WTC11 (cell line): ENCODE results near the gene CDX2. TPM values are rescaled to one million over a fixed set of nuclear protein-coding genes. Genes with fewer than 3 reads are reported as not detected.

Experiments
- ATAC-seq: fragments of 200-7000 bp; cut with Tn5 transposase; 2 replicates; pipeline ENCODE4 v1.10.0; 2021; ENCODE audit warnings: mild to moderate bottlenecking, moderate library complexity
- CTCF ChIA-PET: fragments of 300-600 bp; sonication (Branson Sonifier 250); formaldehyde crosslinking; loops from one replicate; lab custom pipeline; 2021; ENCODE audit warnings: antibody characterized with exemption; lab: Charles Lee
- POLR2A ChIA-PET: fragments of 350-600 bp; sonication (Branson Sonifier 250); formaldehyde crosslinking; loops from one replicate; lab custom pipeline; 2021; ENCODE audit warnings: antibody characterized with exemption; lab: Charles Lee
- DNase-seq: peaks from one replicate; pipeline ENCODE4 v3.0.0; 2021; ENCODE audit warnings: low spot score
- H3K27ac Mint-ChIP-seq: 2 replicates; pipeline ENCODE4 v1.8.0; 2021; ENCODE audit warnings: mixed read lengths
- H3K27me3 Mint-ChIP-seq: 2 replicates; pipeline ENCODE4 v1.8.0; 2021; ENCODE audit warnings: low read depth, mild to moderate bottlenecking, moderate library complexity, mixed read lengths
- H3K36me3 Mint-ChIP-seq: 2 replicates; pipeline ENCODE4 v1.8.0; 2021; ENCODE audit warnings: mixed read lengths
- H3K4me1 Mint-ChIP-seq: 2 replicates; pipeline ENCODE4 v1.8.0; 2022; ENCODE audit warnings: mixed read lengths
- H3K4me3 Mint-ChIP-seq: 2 replicates; pipeline ENCODE4 v1.8.0; 2021; ENCODE audit warnings: mild to moderate bottlenecking, moderate library complexity, mixed read lengths
- H3K9me3 Mint-ChIP-seq: 2 replicates; pipeline ENCODE4 v1.8.0; 2021; ENCODE audit warnings: mixed read lengths
- CBFB ChIP-seq: sonication (generic); formaldehyde crosslinking; IDR thresholded peaks from 2 replicates; pipeline ENCODE4 v1.8.1; 2022; ENCODE audit warnings: mild to moderate bottlenecking, low read depth, missing genetic modification reagents
- CTCF ChIP-seq: fragments of 200-600 bp; IDR thresholded peaks from 2 replicates; pipeline ENCODE4 v1.8.0; 2022; ENCODE audit warnings: antibody characterized with exemption
- ESRRA ChIP-seq: sonication (generic); formaldehyde crosslinking; IDR thresholded peaks from 2 replicates; pipeline ENCODE4 v1.8.1; 2022; ENCODE audit warnings: mild to moderate bottlenecking, missing genetic modification reagents, borderline replicate concordance
- ETV6 ChIP-seq: sonication (generic); formaldehyde crosslinking; IDR thresholded peaks from 2 replicates; pipeline ENCODE4 v1.8.1; 2022; ENCODE audit warnings: mild to moderate bottlenecking, missing genetic modification reagents
- FOXK1 ChIP-seq: sonication (generic); formaldehyde crosslinking; IDR thresholded peaks from 2 replicates; pipeline ENCODE4 v1.8.0; 2022; ENCODE audit warnings: mild to moderate bottlenecking, moderate library complexity, missing genetic modification reagents
- FOXP1 ChIP-seq: sonication (generic); formaldehyde crosslinking; IDR thresholded peaks from 2 replicates; pipeline ENCODE4 v1.8.0; 2022; ENCODE audit warnings: missing genetic modification reagents, mild to moderate bottlenecking, moderate library complexity, borderline replicate concordance
- FOXP4 ChIP-seq: sonication (generic); formaldehyde crosslinking; IDR thresholded peaks from 2 replicates; pipeline ENCODE4 v1.8.0; 2022; ENCODE audit warnings: mild to moderate bottlenecking, missing genetic modification reagents
- GABPB1 ChIP-seq: sonication (generic); formaldehyde crosslinking; IDR thresholded peaks from 2 replicates; pipeline ENCODE4 v1.8.1; 2023; ENCODE audit warnings: mild to moderate bottlenecking, missing genetic modification reagents
- NFYB ChIP-seq: sonication (generic); formaldehyde crosslinking; conservative IDR thresholded peaks from 2 replicates; pipeline ENCODE4 v1.8.0; 2022; ENCODE audit warnings: low read depth, missing genetic modification reagents
- NR3C1 ChIP-seq: sonication (generic); formaldehyde crosslinking; conservative IDR thresholded peaks from 2 replicates; pipeline ENCODE4 v1.8.1; 2023; ENCODE audit warnings: low read depth, mild to moderate bottlenecking, missing genetic modification reagents
- RORB ChIP-seq: fragments of 250-450 bp; sonication (Bioruptor Pico); IDR thresholded peaks from 2 replicates; pipeline ENCODE4 v1.9.0; 2021; ENCODE audit warnings: mild to moderate bottlenecking
- SMAD3 ChIP-seq: sonication (generic); formaldehyde crosslinking; IDR thresholded peaks from 2 replicates; pipeline ENCODE4 v1.8.0; 2022; ENCODE audit warnings: missing genetic modification reagents, mild to moderate bottlenecking, borderline replicate concordance
- SMAD4 ChIP-seq: sonication (generic); formaldehyde crosslinking; IDR thresholded peaks from 2 replicates; pipeline ENCODE4 v1.8.0; 2022; ENCODE audit warnings: mild to moderate bottlenecking, missing genetic modification reagents
- TCF7 ChIP-seq: sonication (generic); formaldehyde crosslinking; IDR thresholded peaks from 2 replicates; pipeline ENCODE4 v1.8.0; 2022; ENCODE audit warnings: mild to moderate bottlenecking, low read depth, missing genetic modification reagents, moderate library complexity
- TEAD4 ChIP-seq: sonication (generic); formaldehyde crosslinking; IDR thresholded peaks from 2 replicates; pipeline ENCODE4 v1.8.0; 2022; ENCODE audit warnings: mild to moderate bottlenecking, missing genetic modification reagents
- total RNA-seq: library from RNA; stranded (reverse); gene quantifications from 3 replicates; pipeline ENCODE4 v1.2.3, GENCODE V29; 2021
- TF ChIP-seq, protein P1 (sequence below): fragments of 250-450 bp; sonication (Bioruptor Pico); IDR thresholded peaks from 2 replicates; pipeline ENCODE4 v1.9.0; 2021; ENCODE audit warnings: mild to moderate bottlenecking

The CDX2 gene
- total RNA-seq, 1 experiment from 2014 or later, result 0.44 TPM

DNA sequence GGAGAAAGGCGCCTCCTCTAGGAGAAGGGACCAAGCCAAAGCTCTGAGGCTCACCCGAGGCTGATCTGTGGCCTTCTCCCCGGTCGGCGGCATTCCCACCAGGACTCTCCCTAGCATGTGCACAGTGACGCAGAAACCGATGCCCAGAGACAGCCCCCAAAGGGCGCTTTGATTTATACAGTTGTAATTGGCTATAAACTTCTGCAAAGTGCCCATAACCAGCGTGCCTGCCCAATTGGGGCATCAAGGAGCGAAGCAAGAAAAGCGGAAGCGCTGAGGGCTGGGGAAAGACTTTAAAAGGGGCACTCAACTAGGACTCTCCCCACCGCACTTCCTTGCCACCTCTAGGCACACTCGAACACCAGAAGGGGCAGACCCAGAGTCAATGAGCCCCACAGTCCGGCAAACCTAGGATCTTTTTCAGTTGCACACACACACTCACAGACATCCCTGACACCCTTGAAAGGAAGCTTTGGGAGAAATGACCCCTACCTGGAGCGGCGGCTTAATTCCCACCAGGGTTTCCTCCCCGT, 1.8 kb downstream of the CDX2 start (continued):
- no peak for TF ChIP-seq ESRRA (CRISPR knock-in tag)

DNA sequence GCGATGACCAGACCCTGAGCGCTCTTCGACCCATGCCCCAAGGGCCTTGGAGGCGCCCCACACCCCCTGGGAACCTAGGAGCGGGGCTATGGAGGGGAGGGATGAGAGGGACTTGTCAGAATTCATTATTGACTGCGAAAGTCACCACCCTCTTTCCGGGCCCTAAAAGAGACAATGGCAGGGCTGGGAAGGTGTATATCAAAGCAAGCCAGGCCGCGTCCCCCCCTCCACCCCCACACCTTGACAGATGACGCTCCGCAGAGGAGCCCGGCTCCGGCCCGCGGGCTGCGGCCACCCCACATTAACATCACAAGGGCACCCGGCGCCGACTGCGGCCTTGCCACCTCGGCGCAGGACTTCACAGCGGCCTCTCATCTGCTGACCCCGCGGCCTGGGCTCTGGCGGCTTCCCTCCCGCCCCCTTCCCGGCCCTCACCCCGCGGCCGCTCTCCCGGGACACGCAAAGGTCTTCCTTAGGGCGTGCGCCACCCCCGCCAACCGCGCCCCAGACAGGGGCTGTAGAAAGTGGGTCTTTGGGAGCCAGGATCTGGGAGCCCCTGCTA, 2.4 kb downstream of the CDX2 start:
- H3K36me3 Mint-ChIP-seq, result no peaks in the 10 kb centered on the region
- TF ChIP-seq RORB (CRISPR knock-in tag) (no peak), NFYB (CRISPR knock-in tag) (no peak)
- POLR2A ChIA-PET, result no interaction called here
- ATAC-seq (peak; percentile 2), DNase-seq (peak; percentile 77)
- H3K4me1 Mint-ChIP-seq, result peaks cover 68% of the 10 kb centered on the region
- peak overlapping the region; percentile 58 for H3K4me3 Mint-ChIP-seq
- CTCF ChIA-PET, result interaction anchor here (0.8 to 6.1 kb wide), 6 partner anchors 11 to 605 kb away, joined by 3 to 53 read pairs (median 12); no protein-coding TSS in a partner anchor
- H3K9me3 Mint-ChIP-seq, result no peaks in the 10 kb centered on the region
- peaks cover 100% of the 10 kb centered on the region for H3K27me3 Mint-ChIP-seq
- H3K27ac Mint-ChIP-seq, result no peak overlapping the region

DNA sequence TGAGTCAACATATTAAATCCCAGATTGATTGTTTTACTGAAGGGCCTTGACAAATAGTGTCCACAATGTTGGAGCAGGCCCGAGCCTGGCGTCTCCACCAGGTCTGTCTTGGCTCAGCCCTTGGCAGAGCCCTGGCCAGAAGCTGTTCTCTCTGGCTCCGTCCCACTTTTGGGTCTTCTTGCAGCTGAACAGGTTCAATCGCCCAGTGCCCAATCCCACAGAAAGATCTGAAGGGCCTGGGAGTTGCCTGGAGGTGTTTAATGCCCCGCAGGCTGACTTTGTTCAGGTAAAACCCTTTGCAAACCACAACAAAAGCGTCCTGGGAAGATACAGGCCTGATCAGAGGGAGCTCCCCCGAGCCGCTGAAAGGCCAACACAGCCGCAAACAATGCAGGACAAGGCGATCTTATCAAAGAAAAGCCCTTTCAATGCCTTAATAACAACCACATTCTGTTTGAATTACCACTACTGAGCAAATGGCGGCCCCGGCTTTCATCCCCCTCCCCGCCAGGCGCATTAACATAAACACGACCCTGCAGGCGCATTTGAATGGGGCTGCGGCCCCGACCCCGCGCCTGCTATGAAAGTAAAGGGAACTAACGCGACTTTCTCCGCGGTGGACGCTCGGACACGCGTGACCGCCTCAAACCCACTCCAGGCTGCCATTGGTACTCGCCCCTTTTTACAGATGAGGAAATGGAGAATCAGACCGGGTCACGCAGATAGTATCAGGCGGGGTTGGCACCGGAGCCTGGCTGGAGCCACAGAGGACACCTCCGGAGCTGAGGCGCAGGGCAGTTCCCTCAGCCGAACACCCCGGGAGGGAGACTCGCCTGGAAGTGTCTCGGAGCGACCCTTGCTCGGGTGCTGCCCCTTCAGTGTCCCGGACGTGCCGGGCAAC, 3.1 kb downstream of the CDX2 start:
- TF ChIP-seq, protein P1, sequence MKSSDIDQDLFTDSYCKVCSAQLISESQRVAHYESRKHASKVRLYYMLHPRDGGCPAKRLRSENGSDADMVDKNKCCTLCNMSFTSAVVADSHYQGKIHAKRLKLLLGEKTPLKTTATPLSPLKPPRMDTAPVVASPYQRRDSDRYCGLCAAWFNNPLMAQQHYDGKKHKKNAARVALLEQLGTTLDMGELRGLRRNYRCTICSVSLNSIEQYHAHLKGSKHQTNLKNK (CRISPR knock-in tag), result peak; percentile 66; the same call in 1 of the 2 replicates
- TF ChIP-seq NR3C1, result no peak
- peak; percentile 48; the same call in 1 of the 2 replicates for TF ChIP-seq FOXK1 (CRISPR knock-in tag)
- no peak for TF ChIP-seq TCF7 (CRISPR knock-in tag)
- TF ChIP-seq FOXP4 (CRISPR knock-in tag), result peak; percentile 58; the same call in 1 of the 2 replicates
- TF ChIP-seq CBFB, result peak; percentile 91; the same call in 1 of the 2 replicates
- TF ChIP-seq ETV6 (CRISPR knock-in tag), result 0 out of 2 replicates have a peak, but pooled peaks have one; percentile 17
- peaks cover 100% of the 10 kb centered on the region for H3K27me3 Mint-ChIP-seq
- no peak overlapping the region for H3K27ac Mint-ChIP-seq
- CTCF ChIA-PET, result interaction anchor here (1.0 to 6.1 kb wide), 6 partner anchors 10 to 139 kb away, joined by 3 to 53 read pairs (median 12); no protein-coding TSS in a partner anchor
- DNase-seq (peak; percentile 84), ATAC-seq (peak; percentile 25)
- peak overlapping the region; percentile 56 for H3K4me3 Mint-ChIP-seq
- POLR2A ChIA-PET, result interaction anchor here (1.1 kb wide), 1 partner anchor 159 kb away, joined by 3 read pairs; no protein-coding TSS in a partner anchor
- H3K9me3 Mint-ChIP-seq, result no peaks in the 10 kb centered on the region
- H3K4me1 Mint-ChIP-seq, result peaks cover 67% of the 10 kb centered on the region
- H3K36me3 Mint-ChIP-seq, result no peaks in the 10 kb centered on the region

DNA sequence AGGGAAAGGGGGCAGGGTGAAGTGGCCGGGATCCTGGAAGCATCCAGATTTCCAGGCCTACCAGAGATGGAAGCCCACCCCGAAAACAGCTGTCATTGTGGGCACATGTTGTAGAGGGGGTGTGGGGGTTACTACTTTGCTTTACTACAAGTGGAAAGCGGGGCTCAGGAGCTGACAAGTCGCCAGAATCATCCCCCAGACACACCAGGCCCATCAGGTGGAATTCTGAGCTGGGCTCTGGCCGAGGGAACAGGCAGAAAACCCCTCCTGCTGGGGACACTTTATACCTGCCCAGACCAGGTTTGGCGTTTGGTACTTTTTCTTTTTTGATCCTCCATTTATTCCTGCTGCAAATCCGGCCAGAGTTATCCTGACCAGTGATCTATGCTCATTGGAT, 3.8 kb downstream of the CDX2 start:
- no peak for DNase-seq
- H3K27ac Mint-ChIP-seq, result no peak overlapping the region
- H3K4me1 Mint-ChIP-seq, result peaks cover 62% of the 10 kb centered on the region
- no peak for ATAC-seq
- H3K4me3 Mint-ChIP-seq, result peak overlapping the region; percentile 32; the same call in 1 of the 2 replicates
- peaks cover 100% of the 10 kb centered on the region for H3K27me3 Mint-ChIP-seq
- TF ChIP-seq CBFB, result no peak
- no peaks in the 10 kb centered on the region for H3K9me3 Mint-ChIP-seq
- no peaks in the 10 kb centered on the region for H3K36me3 Mint-ChIP-seq
- ChIA-PET POLR2A (interaction anchor here (1.1 kb wide), 1 partner anchor 158 kb away, joined by 3 read pairs; no protein-coding TSS in a partner anchor), CTCF (interaction anchor here (0.8 to 6.1 kb wide), 8 partner anchors 11 to 603 kb away, joined by 3 to 53 read pairs (median 5); no protein-coding TSS in a partner anchor)

- Mint-ChIP-seq H3K9me3 (no peaks in the 10 kb centered on the region), H3K36me3 (no peaks in the 10 kb centered on the region), H3K4me1 (peaks cover 65% of the 10 kb centered on the region), H3K4me3 (no peak overlapping the region), H3K27ac (no peak overlapping the region), H3K27me3 (peaks cover 100% of the 10 kb centered on the region)
- DNase-seq (no peak), ATAC-seq (no peak)
- CTCF ChIA-PET, result interaction anchor here (0.7 to 6.1 kb wide), 5 partner anchors 11 to 603 kb away, joined by 3 to 53 read pairs (median 4); no protein-coding TSS in a partner anchor
- POLR2A ChIA-PET, result interaction anchor here (0.6 kb wide), 2 partner anchors 16 to 417 kb away, joined by 3 read pairs; no protein-coding TSS in a partner anchor
- TF ChIP-seq TEAD4 (no peak), SMAD4 (CRISPR knock-in tag) (no peak), GABPB1 (no peak), CTCF (no peak), SMAD3 (CRISPR knock-in tag) (no peak), FOXP1 (CRISPR knock-in tag) (no peak)
- TF ChIP-seq, protein P1 (CRISPR knock-in tag), result no peak
These were observed 4.3 kb downstream of the CDX2 start for GRCh38 chr13:27964741-27965323.
